Inferior parietal cortex (tissue), 1 donor: ENCODE measurements around the gene CUEDC2.

ENCODE experiments used
- DNase-seq: peaks from one replicate; pipeline ENCODE4 v3.0.0-alpha.2; 2016; ENCODE audit errors: extremely low spot score

CUEDC2 gene, protein sequence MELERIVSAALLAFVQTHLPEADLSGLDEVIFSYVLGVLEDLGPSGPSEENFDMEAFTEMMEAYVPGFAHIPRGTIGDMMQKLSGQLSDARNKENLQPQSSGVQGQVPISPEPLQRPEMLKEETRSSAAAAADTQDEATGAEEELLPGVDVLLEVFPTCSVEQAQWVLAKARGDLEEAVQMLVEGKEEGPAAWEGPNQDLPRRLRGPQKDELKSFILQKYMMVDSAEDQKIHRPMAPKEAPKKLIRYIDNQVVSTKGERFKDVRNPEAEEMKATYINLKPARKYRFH

DNA sequence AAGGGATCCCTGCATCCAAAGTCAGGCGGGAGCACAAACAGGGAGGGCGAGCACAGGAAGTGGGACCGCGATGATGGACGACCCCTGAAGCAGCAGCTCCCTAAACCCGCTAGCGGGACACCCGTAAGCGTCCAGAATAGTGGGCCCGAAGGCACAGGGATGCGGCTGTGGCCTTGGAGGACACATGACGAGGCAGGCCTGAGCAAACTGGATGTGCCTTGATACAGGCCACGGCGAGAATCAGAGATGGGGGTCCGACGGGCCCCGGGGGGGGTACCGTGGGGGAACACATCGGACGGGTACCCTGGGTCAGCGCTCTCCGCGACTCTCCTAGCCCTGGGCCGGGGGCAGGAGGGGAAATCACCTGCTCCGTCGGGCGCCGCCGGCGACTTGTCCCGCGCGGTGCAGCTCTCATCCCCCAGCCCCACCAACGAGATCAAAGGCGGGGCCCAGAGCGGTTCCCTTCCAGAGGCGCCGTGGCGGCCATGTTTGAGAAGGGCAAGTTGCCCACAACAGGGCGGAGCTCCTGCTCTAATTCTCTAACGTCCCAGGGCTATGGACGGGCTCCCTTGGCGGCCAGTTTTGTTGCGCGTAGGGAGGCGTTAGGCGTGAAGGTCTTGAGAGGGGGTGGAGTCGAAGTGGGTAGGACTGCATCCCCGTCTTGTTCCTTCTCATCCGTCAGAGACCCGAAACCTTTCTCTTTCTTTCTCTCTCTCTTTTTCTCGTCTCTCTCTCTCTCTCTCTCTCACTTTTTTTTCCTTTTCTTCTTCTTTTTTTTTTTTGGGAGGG, at the start of gene CUEDC2:
TSS of gene CUEDC2 (minus strand) at position 413 of the 789 bp plus-strand sequence. CDS start 7,386 bp downstream, outside the sequence.
- peak; percentile 98 for DNase-seq

DNA sequence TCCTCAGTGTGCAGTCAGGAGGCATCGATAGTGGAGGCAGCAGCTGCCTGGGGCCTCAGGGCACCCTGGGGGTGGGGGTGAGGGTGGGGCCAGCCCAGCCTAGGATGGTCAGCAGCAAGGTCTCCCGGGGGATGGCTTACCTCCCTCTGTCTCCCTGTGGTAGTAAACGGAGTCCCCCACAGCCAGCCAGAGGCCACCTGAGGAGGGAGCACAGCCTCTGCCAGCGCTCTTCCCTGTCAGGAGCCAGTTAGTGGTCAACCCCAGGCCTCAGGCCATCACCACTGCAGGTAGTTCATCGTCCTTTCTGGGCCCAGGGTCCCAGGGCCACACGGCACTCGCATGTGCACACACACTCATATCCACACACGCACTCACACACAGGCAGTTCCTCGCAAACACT, 48.0 kb upstream of the CUEDC2 start:
- DNase-seq, result no peak

DNA sequence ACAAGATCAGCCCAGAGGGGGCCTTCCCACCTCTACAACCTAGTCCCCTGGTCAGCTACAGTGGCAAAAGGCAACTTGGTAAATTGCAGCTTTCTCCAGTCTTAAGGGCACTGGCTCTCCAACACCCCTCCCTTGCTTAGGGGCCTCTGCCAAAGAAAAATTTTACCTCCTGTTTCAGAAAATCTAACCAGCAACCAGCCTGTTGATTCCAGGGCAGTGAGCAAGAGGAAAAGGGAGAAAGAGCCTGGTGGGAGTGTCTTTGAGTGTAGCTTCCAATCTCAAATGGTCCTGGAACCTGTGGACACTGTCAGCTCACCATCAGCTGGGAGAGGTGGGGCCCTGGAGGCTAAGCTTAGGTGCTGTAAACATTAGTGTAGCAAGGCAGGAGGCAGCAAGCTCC, 47.3 kb upstream of the CUEDC2 start:
- no peak for DNase-seq

DNA sequence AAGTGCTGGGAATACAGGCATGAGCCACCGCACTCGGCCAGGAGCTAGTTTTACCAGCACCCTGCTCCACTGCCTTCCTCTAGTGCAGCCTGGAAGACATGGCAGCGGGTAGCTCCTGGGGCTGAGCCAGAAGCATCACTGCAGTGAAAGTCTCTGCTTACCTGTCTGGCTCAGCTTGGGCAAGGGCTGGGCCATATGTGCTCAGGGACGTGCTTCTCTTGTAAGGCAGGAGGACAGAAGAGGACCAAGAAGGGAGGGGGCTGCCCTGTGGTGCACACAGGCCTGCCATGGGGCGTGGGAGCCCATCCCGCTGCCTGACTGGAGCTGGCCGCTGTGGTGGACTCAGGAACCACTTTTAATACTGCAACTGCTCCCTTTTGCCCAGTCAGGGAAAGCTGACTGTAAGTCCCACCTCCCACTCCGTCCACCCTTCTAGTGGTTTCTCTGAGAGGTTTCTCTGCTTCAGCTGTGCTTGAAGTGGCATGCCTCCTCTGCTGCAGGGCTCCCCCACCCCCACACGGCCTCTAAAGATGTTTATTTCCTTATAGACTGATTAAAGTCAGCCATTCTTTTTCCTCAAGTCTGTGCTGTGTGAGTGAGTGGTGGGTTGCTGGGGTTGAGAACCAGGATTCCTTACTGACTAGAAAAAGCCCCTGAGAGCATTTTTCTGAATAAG, 44.2 kb upstream of the CUEDC2 start:
- DNase-seq, result no peak

DNA sequence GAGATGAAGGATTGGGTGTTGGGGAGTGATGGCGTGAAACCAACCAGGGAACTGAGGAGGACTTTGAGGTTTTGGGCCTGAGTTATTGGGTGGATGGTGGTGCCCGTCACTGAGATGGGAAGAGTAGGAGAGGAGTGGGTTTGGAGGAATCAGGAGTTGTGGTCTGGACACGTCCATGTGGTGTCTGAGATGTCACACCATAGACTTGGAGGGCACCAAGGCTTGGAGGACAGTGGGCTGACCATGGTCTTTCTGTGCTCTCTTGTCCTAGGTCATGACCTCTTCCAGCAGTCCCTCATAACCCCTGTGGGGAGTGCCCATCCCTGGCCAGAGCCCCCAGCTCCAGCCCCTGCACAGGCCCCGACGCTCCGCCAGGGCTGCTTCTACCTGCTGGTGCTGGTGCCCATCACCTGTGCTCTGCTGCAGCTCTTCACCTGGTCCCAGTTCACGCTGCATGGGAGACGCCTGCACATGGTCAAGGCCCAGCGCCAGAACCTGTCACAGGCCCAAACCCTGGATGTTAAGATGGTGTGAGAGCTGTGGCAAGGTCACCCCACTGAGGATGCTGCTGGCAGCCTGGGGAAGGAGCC, 43.2 kb upstream of the CUEDC2 start:
- no peak for DNase-seq

DNA sequence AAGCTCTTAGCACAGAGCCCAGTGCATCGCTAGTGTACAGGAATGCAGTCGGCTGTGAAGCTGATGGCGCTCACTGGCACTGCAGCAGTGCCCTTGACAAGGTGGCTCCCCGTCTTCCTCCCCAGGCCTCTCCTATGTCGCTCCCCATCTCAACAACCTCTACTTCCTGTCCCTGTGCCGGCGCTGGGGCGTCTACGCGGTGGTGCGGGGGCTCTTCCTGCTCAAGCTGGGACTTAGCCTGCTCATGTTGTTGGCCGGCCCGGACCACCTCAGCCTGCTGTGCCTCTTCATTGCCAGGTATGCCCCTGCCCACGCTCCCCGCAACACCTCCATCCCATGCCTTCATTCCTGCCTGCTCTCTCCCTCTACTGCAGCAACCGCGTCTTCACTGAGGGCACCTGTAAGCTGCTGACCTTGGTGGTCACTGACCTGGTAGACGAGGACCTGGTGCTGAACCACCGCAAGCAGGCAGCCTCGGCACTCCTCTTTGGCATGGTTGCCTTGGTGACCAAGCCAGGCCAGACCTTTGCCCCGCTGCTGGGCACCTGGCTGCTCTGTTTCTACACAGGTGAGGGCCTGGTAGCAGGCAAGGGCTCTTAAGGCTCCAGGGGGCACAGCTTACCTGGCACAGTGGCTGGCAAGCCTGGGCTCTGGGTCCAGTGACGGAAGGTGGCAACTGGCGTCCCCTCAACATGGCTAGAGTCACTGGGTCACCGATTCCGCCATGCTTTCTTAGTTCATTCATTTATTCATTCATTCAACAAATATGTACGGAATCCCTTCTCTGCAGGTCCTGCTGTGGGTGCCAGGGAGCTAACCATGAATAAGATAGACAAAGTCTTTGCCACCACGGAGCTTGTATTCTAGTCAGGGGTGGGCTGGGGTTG, 41.3 kb upstream of the CUEDC2 start:
- DNase-seq, result no peak

DNA sequence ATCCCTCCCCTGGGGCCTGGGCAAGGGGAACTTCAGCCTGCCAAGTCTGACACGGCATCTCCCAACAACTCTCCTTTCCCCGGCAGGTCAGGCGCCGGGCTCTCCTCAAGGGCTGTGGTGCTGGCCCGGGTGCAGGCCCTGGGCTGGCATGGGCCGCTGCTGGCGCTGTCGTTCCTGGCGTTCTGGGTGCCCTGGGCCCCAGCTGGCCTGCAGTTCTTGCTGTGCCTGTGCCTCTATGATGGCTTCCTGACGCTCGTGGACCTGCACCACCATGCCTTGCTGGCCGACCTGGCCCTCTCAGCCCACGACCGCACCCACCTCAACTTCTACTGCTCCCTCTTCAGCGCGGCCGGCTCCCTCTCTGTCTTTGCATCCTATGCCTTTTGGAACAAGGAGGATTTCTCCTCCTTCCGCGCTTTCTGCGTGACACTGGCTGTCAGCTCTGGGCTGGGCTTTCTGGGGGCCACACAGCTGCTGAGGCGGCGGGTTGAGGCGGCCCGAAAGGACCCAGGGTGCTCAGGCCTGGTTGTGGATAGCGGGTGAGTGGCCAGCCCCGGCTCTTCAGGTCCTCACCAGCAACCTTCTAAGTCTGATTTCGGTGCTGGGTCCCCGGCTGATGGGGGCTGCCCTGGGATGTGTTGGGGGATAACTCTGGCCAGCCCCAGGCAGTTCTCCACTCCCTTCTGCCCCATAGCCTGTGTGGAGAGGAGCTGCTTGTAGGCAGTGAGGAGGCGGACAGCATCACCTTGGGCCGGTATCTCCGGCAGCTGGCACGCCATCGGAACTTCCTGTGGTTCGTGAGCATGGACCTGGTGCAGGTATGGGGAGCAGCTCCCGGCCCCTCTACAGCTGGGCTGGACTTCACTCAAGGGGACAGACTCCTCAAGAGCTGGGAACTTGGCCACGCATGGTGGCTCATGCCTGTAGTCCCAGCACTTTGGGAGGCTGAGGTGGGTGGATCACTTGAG, 38.5 kb upstream of the CUEDC2 start:
- DNase-seq, result no peak

DNA sequence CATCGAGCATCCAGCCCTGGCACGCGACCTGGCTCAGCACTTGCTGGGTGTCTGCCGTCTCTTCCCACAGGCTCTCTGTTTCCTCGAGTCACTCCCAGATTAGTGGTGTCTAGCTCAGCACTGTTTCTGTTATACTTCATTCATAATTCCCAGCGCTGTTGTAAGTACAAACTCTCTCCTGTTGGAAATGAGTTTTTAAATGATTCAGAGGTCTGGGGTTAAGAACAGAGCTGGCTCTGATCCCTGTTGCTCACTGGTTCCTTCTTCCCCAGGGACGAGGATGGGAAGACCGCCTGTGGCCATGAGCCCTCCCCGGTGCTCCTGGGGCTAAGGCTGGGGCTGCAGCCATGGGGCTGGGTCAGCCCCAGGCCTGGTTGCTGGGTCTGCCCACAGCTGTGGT, 36.3 kb upstream of the CUEDC2 start:
- DNase-seq, result no peak

DNA sequence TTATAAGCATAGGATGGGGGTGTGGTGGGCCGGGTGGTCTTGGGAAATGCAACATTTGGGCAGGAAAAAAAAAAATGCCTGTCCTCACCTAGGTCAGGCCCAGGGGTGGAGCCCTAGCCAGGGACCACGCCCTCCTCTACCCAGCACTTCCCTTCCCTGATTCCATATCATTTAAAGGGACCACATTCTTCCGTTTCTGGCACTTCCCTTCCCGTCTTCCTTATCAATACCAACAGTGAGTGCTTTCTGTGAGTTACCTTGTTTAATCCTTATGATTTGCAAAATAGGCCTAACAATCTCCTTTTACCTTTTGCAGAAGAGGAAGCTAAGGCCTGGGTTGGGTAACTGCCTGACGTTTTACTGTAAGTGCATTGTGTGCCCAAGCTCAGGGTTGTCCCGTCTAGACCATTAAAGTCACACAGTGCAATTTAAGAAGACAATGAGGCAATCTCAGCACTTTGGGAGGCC, 35.6 kb upstream of the CUEDC2 start:
- no peak for DNase-seq

DNA sequence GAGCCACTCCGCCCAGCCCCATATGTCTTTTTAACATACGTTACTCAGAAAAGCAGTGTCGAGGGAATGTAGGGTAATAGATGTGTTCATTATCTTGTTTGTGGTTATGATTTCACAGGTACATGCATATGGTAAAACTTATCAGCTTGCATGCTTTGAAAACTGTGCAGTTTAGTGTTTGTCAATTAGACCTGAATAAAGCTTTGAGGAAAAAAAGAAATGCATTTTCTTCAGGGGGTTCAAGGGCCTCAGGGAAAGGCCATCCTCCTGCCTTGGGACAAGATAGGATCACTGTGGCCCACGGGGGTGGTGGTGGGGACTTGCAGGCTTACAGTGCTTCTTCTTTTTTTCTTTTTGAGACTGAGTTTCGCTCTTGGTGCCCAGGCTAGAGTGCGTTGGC, 34.9 kb upstream of the CUEDC2 start:
- DNase-seq, result no peak

DNA sequence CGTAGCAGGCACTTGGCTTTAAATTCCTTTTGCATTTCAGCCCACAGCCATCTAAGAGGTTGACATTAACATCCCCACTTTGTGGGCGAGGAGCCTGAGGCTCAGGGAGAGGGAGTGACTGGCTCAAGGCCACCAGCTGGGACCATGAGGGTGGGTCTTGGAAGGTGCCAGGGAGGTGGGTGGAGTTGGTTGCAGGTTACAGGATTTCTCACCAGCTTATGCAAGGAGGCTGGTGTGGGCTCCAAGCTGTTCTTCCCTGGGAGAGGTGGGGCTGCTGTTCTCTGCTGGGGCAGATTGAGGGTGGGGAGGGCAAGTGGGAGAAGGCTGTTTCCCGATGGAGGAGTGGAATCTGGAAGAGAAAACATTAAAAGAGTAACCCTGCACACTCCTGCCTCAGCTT, 33.1 kb upstream of the CUEDC2 start:
- no peak for DNase-seq

DNA sequence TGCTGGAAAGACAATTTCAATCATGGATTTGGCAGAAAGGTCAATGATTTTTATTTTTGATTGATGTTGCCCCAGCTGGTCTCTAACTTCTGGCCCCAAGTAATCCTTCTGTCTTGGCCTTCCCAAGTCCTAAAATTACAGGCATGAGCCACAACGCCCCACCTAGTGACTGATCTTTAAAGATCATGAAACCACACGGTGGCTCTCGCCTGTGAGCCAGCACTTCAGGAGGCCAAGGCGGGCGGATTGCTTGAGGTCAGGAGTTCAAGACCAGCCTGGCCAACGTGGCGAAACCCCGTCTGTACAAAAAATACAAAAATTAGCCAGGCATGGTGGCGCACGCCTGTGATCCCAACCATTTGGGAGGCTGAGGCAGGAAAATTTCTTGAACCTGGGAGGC, 31.6 kb upstream of the CUEDC2 start:
- DNase-seq, result no peak

DNA sequence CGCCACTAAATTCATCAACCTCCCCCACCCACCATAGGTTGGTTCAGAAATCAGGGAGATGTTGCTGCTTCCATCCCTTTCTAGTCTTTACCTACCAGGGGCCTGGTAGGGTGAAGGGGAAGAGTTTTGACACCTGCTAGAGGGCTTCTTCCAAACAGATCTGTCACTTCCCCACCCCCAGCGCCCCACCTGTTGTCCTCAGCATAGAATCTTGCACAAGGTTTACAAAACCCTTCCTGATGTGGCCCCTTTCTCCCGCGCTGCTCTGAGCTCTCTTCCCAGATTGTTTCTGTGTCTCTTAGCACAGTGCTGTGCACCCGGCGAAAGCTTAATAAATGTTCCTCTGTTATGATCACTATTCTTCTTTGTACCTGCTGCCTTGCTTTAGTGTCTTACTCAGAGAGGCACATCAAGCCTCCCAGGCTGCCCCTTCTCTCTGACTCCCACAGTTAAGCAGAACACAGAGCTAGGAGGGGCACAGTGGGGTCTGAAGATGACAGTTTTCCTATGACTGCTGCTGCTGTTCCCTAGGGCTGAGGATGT, 30.2 kb upstream of the CUEDC2 start:
- DNase-seq, result no peak

DNA sequence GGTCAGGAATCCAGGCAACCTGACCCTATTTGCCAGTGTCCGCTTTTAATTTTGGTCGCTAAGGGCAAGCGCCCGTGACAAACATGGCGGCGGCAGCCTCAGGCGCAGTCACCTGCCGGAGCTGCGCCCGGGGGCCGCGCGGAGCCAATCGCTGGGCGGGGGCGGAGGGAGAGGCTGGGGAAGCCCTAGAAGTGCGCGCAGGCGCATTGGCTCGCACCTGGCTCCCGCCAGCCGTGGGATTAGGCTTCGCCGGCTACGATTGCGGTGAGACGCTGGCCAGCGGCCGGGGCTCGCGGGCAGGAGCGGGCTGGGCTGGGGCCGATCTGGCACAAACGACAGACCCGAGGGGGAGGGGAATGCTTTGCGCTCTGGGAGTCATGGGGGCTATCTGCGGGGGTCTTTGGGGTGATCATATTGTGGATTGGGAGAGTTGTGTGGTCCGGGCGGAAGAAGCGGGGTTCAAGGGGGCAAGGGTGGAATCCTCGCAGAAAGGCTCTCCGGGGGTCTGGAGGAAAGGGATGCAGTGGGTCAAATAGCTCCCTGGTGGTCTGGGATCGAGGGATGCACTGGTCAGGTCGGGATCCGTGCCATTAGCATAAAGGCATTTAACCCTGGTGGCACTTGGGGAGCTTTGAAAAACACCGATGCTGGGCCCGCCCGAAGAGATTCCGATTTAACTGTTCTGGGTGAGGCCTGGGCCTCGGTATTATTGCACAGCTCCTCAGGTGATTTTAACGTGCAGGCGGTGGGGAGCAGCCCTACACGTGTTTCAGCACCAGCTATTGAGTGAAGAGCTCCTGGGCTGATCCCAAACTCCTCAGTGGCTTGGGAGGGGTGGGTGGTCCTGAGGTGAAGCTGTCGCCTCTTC, 29.0 kb upstream of the CUEDC2 start:
- peak; percentile 86 for DNase-seq

DNA sequence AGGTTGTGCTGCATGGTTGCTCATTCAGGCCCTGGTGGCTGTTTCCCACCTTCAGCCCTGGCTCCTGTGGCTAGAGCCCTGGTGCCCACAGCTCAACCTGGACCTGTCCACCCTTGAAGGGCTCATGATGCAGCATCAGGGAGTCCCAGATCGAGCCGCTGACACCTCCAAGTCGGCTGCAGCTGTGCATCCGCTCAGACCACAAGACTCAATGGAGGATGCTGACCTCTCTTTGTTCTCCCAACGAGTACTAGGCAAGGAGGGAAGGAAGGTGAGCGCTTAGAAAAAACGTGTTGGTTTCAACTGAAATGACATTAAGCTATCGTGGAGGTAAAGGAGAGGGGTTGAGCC, 28.4 kb upstream of the CUEDC2 start:
- DNase-seq, result no peak

DNA sequence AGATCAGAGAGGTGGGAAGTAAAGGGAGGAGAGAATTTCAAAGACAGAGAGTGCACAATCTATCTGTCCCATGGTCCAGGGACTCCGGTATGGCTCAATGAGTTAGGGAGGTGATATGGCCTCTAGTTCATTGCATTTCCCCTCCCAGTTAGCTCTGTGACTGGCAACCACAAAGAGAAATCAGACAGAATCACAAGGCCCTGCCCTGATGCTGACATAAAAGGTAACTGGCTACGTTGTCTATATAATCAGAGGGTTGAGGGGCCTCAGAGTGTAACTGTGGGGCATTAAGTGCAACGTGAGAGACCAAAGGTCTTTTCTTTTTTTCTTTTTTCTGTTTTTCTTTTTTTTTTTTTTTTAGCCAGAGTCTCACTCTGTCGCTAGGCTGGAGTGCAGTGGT, 26.3 kb upstream of the CUEDC2 start:
- DNase-seq, result no peak

DNA sequence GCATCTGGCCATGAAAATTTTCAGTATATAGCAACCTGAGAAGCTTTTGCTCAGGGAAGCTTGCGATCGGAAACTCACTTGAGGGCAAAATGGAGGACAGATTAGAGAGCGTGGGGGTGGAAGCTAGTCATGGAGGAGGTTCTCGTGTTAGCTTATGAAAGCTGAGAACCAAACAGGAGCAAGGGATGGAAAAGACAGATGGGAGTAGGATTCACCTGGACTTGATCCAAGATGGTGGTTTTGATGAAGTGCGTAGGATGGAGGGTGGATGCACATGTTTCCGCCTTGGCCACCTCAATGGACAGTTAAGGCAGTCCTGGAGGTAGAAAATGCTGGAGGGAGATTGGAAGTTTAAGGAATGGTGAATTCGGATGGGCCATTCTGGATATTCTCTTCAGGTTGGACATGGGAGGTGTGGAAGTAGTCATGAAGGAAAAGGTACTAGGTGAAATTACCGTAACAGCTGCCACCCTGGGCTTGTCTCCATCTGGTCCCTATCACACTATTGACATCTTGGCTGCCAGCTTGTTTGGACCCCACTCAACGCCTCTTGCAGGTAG, 25.3 kb upstream of the CUEDC2 start:
- no peak for DNase-seq

DNA sequence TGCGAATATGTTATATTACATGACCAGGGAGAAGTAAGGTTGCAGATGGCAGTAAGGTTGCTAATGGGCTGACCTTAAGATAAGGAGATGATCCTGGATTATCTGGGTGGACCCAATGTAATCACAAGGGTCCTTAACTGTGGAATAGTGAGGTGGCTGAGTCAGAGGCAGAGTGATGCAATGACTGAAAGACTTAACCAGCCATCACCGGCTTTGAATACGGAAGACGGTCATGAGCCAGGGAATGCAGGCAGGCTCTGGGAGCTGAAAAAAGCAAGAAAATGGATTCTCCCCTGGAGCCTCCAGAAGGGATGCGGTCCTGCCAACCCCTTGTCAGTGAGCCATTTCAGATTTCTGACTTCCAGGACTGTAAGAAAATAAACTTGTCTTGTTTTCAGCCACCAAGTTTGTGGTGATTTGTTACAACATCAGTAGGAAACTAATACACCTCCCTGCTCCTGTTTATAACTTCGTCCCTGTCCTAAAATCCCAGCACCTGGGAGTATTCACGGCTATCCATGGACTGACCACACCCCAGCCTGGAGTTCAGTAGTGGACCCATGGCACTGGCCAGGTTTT, 23.6 kb upstream of the CUEDC2 start:
- DNase-seq, result no peak
